Activated gamma-delta T cell treated with anti-CD3 and anti-CD28 coated beads, Interleukin-2, amount 50 U/mL, for 16 hours (primary cell): Measurements from ENCODE around the gene SNX9.
"Not testable (repeated sequence)": the region's sequence is repeated elsewhere in the genome, so short reads cannot be mapped to it uniquely, and the experiment has no call there.

Experiments
- DNase-seq: peaks from one replicate; pipeline ENCODE4 v3.0.0-alpha.2; 2020; ENCODE audit warnings: low read depth

Gene SNX9

GRCh38 chr6:157927011-157927410 is 104.0 kb downstream of the SNX9 start:
- no peak for DNase-seq

GRCh38 chr6:157928428-157928827 is 105.4 kb downstream of the SNX9 start:
- DNase-seq = no peak

- DNase-seq = no peak
Measured at GRCh38 chr6:157929076-157929475, 106.0 kb downstream of the SNX9 start.

- DNase-seq = no peak
Measured at GRCh38 chr6:157929765-157930319, 106.8 kb downstream of the SNX9 start.

- DNase-seq = no peak
Measured at GRCh38 chr6:157935786-157936185, 112.7 kb downstream of the SNX9 start.

- no peak for DNase-seq
Measured at GRCh38 chr6:157937318-157937717, 114.3 kb downstream of the SNX9 start.

- DNase-seq = no peak
Measured at GRCh38 chr6:157937916-157938315, 114.9 kb downstream of the SNX9 start.

- not testable (repeated sequence) for DNase-seq
Measured at GRCh38 chr6:157940375-157941036, 117.5 kb downstream of the SNX9 start.

GRCh38 chr6:157941101-157941863 is 118.2 kb downstream of the SNX9 start:
- DNase-seq = no peak

GRCh38 chr6:157942351-157942750 is 119.3 kb downstream of the SNX9 start:
- no peak for DNase-seq

GRCh38 chr6:157943249-157943963 is 120.4 kb downstream of the SNX9 start:
- DNase-seq = no peak

GRCh38 chr6:157943964-157944283 is 120.9 kb downstream of the SNX9 start:
- no peak for DNase-seq

GRCh38 chr6:157944983-157945931 is 122.2 kb downstream of the SNX9 start:
- peak; percentile 25 for DNase-seq

- no peak for DNase-seq
Measured at GRCh38 chr6:157946053-157946617, 123.1 kb downstream of the SNX9 start.

GRCh38 chr6:157946865-157947532 is 124.0 kb downstream of the SNX9 start:
- DNase-seq = no peak

- not testable (repeated sequence) for DNase-seq
Measured at GRCh38 chr6:157950899-157951298, 127.9 kb downstream of the SNX9 start.

GRCh38 chr6:157951828-157952227 is 128.8 kb downstream of the SNX9 start:
- DNase-seq = no peak

- no peak for DNase-seq
Measured at GRCh38 chr6:157952861-157953351, 129.9 kb downstream of the SNX9 start.

- DNase-seq = no peak
Measured at GRCh38 chr6:157953580-157954091, 130.6 kb downstream of the SNX9 start.
